IPS-20b (cell line): ENCODE data around the gene ARMC3.

Experiments
- H3K27ac ChIP-seq: one replicate; pipeline ENCODE4 v1.5.1; 2013; ENCODE audit warnings: low read length
- H3K27me3 ChIP-seq: 2 replicates; pipeline ENCODE4 v1.6.1; 2013; ENCODE audit warnings: mild to moderate bottlenecking, low read length, inconsistent platforms; ENCODE audit not compliant: insufficient read depth
- H3K36me3 ChIP-seq: 2 replicates; pipeline ENCODE4 v1.6.1; 2013; ENCODE audit warnings: low read depth, mild to moderate bottlenecking, inconsistent platforms, low read length, moderate library complexity; ENCODE audit not compliant: insufficient read depth
- H3K4me1 ChIP-seq: 2 replicates; pipeline ENCODE4 v1.6.1; 2013; ENCODE audit warnings: mild to moderate bottlenecking, control low read depth, inconsistent platforms, low read length, moderate library complexity; ENCODE audit not compliant: insufficient read depth
- H3K4me3 ChIP-seq: 2 replicates; pipeline ENCODE4 v1.5.1; 2013; ENCODE audit warnings: mild to moderate bottlenecking, low read length, inconsistent platforms
- H3K9ac ChIP-seq: 2 replicates; pipeline ENCODE4 v1.6.1; 2013; ENCODE audit warnings: low read depth, mild to moderate bottlenecking, inconsistent platforms, low read length, moderate library complexity
- H3K9me3 ChIP-seq: 2 replicates; pipeline ENCODE4 v1.6.1; 2013; ENCODE audit warnings: mild to moderate bottlenecking, low read depth, low read length, inconsistent platforms; ENCODE audit not compliant: insufficient read depth

ARMC3 gene

GRCh38 chr10:22999942-23000341 is 72.1 kb downstream of the ARMC3 start:
- Histone ChIP-seq H3K27ac (no peak overlapping the region), H3K9me3 (no peaks in the 10 kb centered on the region), H3K4me3 (no peak overlapping the region), H3K9ac (no peak overlapping the region), H3K4me1 (no peaks in the 10 kb centered on the region), H3K36me3 (no peaks in the 10 kb centered on the region), H3K27me3 (peaks cover 4% of the 10 kb centered on the region; the same call in 1 of the 2 replicates)

GRCh38 chr10:23001901-23002516 is 74.2 kb downstream of the ARMC3 start:
- Histone ChIP-seq H3K36me3 (no peaks in the 10 kb centered on the region), H3K27me3 (peaks cover 4% of the 10 kb centered on the region; the same call in 1 of the 2 replicates), H3K9me3 (no peaks in the 10 kb centered on the region), H3K4me3 (0 out of 2 replicates have a peak overlapping the region, but pooled peaks have one; percentile 3), H3K4me1 (no peaks in the 10 kb centered on the region), H3K9ac (0 out of 2 replicates have a peak overlapping the region, but pooled peaks have one; percentile 22), H3K27ac (no peak overlapping the region)

DNA sequence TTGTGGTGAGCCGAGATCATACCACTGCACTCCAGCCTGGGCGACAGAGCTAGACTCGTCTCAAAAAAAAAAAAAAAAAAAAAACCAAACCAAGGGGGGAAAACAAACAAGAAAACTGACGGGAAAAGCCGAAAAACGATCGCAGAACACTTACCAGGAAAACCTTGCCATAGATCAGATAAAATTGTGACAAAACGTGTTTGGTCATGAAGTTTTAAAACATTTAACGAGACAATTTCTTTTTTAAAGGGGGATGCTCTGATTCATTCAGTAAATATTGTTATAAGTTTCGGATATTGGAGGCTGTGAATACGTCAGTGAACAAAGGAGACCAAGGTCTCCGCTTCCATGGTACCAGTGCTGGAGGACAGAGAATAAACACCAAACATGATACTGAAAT is 77.3 kb downstream of the ARMC3 start:
- Histone ChIP-seq H3K27me3 (peaks cover 4% of the 10 kb centered on the region; the same call in 1 of the 2 replicates), H3K4me1 (no peaks in the 10 kb centered on the region), H3K9ac (no peak overlapping the region), H3K9me3 (no peaks in the 10 kb centered on the region), H3K4me3 (no peak overlapping the region), H3K36me3 (no peaks in the 10 kb centered on the region), H3K27ac (no peak overlapping the region)

- no peaks in the 10 kb centered on the region for H3K36me3 ChIP-seq
- H3K9ac ChIP-seq = no peak overlapping the region
- no peak overlapping the region for H3K27ac ChIP-seq
Measured at GRCh38 chr10:23013581-23014335, 85.9 kb downstream of the ARMC3 start.

GRCh38 chr10:23015021-23015707 is 87.3 kb downstream of the ARMC3 start:
- H3K9ac ChIP-seq = no peak overlapping the region
- no peaks in the 10 kb centered on the region for H3K36me3 ChIP-seq
- H3K9me3 ChIP-seq = no peaks in the 10 kb centered on the region
- H3K27ac ChIP-seq = no peak overlapping the region
- H3K4me3 ChIP-seq = no peak overlapping the region
- H3K27me3 ChIP-seq = no peaks in the 10 kb centered on the region
- H3K4me1 ChIP-seq = no peaks in the 10 kb centered on the region

More at GRCh38 chr10:23013581-23014335, 85.9 kb downstream of the ARMC3 start:
- Histone ChIP-seq H3K4me1 (no peaks in the 10 kb centered on the region), H3K4me3 (no peak overlapping the region), H3K9me3 (no peaks in the 10 kb centered on the region), H3K27me3 (no peaks in the 10 kb centered on the region)

DNA sequence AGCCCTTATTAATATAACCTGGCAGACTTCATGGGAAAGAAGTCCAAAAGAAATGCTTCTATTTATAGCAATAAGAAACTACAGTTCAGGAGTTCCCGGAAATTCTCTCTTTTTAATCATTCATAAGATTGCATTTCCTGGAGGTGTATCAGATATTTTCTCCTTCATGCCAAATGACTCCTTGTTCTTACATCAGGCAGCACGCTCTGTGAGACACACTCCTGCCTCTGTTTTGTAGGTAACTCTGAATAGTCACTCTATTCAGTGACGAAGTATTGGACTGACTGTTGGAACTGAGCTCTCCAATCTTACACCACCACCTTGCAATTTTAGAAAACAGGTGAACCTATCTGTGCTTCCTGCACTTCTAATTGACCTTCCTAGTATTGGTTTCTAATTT is 88.8 kb downstream of the ARMC3 start:
- H3K4me3 ChIP-seq = no peak overlapping the region
- H3K27me3 ChIP-seq = no peaks in the 10 kb centered on the region
- no peak overlapping the region for H3K27ac ChIP-seq
- no peak overlapping the region for H3K9ac ChIP-seq
- peaks cover 4% of the 10 kb centered on the region; the same call in 1 of the 2 replicates for H3K9me3 ChIP-seq
- H3K36me3 ChIP-seq = no peaks in the 10 kb centered on the region
- H3K4me1 ChIP-seq = no peaks in the 10 kb centered on the region

DNA sequence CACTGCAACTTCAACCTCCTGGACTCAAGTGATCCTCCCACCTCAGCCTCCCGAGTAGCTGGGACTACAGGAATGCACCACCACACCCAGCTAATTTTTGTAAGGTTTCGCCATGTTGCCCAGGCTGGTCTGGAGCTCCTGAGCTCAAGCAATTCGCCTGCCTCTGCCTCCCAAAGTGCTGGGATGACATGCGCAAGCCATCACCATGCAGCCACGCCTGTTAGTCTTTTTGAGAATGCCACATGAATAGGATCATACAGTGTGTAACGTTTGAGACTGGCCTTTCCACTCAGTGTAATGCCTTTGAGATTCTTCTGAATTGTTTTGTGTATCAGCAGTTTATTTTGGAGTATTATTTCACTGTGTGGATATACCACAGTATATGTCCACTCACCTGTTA is 91.8 kb downstream of the ARMC3 start:
- Histone ChIP-seq H3K4me1 (no peaks in the 10 kb centered on the region), H3K27ac (no peak overlapping the region), H3K9ac (no peak overlapping the region), H3K4me3 (no peak overlapping the region), H3K27me3 (no peaks in the 10 kb centered on the region), H3K36me3 (no peaks in the 10 kb centered on the region), H3K9me3 (peaks cover 6% of the 10 kb centered on the region; the same call in 1 of the 2 replicates)

GRCh38 chr10:23021430-23021829 is 93.6 kb downstream of the ARMC3 start:
- Histone ChIP-seq H3K4me1 (no peaks in the 10 kb centered on the region), H3K36me3 (no peaks in the 10 kb centered on the region), H3K4me3 (no peak overlapping the region), H3K27me3 (no peaks in the 10 kb centered on the region), H3K9ac (no peak overlapping the region), H3K27ac (no peak overlapping the region), H3K9me3 (peaks cover 6% of the 10 kb centered on the region; the same call in 1 of the 2 replicates)

GRCh38 chr10:23024002-23024401 is 96.1 kb downstream of the ARMC3 start:
- Histone ChIP-seq H3K36me3 (no peaks in the 10 kb centered on the region), H3K4me1 (no peaks in the 10 kb centered on the region), H3K9me3 (peaks cover 6% of the 10 kb centered on the region; the same call in 1 of the 2 replicates), H3K4me3 (no peak overlapping the region), H3K9ac (no peak overlapping the region), H3K27me3 (no peaks in the 10 kb centered on the region), H3K27ac (no peak overlapping the region)

DNA sequence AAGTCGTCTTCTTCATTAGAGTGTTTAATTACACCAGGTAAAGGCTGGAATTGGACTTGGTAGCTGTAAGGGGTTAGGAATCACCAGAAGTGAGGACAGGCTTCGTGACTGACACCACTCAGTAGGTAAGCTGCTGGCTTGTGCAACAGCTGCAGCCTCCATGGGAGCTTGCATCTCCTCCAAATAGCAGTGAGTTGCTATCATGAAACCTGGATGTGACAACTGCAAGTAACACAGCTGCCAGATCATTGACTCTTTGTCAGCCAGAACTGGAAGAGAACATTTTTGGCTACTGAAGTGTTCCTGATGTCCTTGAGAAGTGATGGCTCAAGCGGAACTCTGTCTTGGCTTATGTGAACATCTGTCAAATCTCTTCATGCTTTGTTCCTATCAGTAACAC is 103.5 kb downstream of the ARMC3 start:
- H3K36me3 ChIP-seq = no peaks in the 10 kb centered on the region

GRCh38 chr10:23034790-23035189 is 106.9 kb downstream of the ARMC3 start:
- H3K27me3 ChIP-seq = no peaks in the 10 kb centered on the region
- H3K4me3 ChIP-seq = no peak overlapping the region
- H3K9ac ChIP-seq = no peak overlapping the region

More for the DNA sequence above, 103.5 kb downstream of the ARMC3 start:
- Histone ChIP-seq H3K27me3 (no peaks in the 10 kb centered on the region), H3K9me3 (no peaks in the 10 kb centered on the region), H3K4me1 (no peaks in the 10 kb centered on the region), H3K4me3 (no peak overlapping the region), H3K27ac (no peak overlapping the region), H3K9ac (no peak overlapping the region)

More at GRCh38 chr10:23034790-23035189, 106.9 kb downstream of the ARMC3 start:
- no peak overlapping the region for H3K27ac ChIP-seq
- no peaks in the 10 kb centered on the region for H3K36me3 ChIP-seq
- no peaks in the 10 kb centered on the region for H3K9me3 ChIP-seq
- H3K4me1 ChIP-seq = no peaks in the 10 kb centered on the region
